SU-DHL-6 (cell line): Measurements from ENCODE around the gene NDUFC2.

ENCODE experiments used
- H2AFZ ChIP-seq: fragments of 200-600 bp; sonication (generic); 2 replicates; pipeline ENCODE4 v1.6.1; 2014; ENCODE audit warnings: low read depth, mild to moderate bottlenecking, moderate library complexity, mixed read lengths, antibody characterized with exemption, low read length; ENCODE audit not compliant: severe bottlenecking
- H3F3A ChIP-seq: fragments of 200-600 bp; shearing (Covaris generic); 2 replicates; pipeline ENCODE4 v1.6.0; 2016; ENCODE audit warnings: antibody characterized with exemption, mild to moderate bottlenecking; ENCODE audit not compliant: insufficient read depth
- H3K27ac ChIP-seq: fragments of 200-600 bp; sonication (generic); 2 replicates; pipeline ENCODE4 v1.5.1; 2016; ENCODE audit warnings: low read depth, mild to moderate bottlenecking, low read length, moderate library complexity, mixed read lengths
- H3K27me3 ChIP-seq: fragments of 200-600 bp; sonication (generic), shearing (Covaris generic); 2 replicates; pipeline ENCODE4 v1.6.0; 2014; ENCODE audit warnings: mild to moderate bottlenecking, low read length
- H3K36me3 ChIP-seq: fragments of 200-600 bp; sonication (generic); 2 replicates; pipeline ENCODE4 v1.6.1; 2014; ENCODE audit warnings: mild to moderate bottlenecking, low read length, mixed read lengths
- H3K4me2 ChIP-seq: fragments of 300-600, 200-600 bp; shearing (Covaris generic), sonication (generic); 2 replicates; pipeline ENCODE4 v1.6.0; 2014; ENCODE audit warnings: low read length, low read depth, mild to moderate bottlenecking; ENCODE audit not compliant: poor library complexity, severe bottlenecking
- H3K4me3 ChIP-seq: fragments of 200-600 bp; sonication (generic); 2 replicates; pipeline ENCODE4 v1.5.1; 2014; ENCODE audit warnings: antibody characterized with exemption, low read length, mild to moderate bottlenecking, mixed read lengths; ENCODE audit not compliant: insufficient read depth, poor library complexity, severe bottlenecking
- H3K79me2 ChIP-seq: fragments of 200-600 bp; sonication (generic); 2 replicates; pipeline ENCODE4 v1.6.1; 2014; ENCODE audit warnings: mild to moderate bottlenecking, low read length, moderate library complexity; ENCODE audit not compliant: insufficient read depth
- H3K9ac ChIP-seq: fragments of 200-600 bp; sonication (generic); 2 replicates; pipeline ENCODE4 v1.7.0; 2014; ENCODE audit warnings: mild to moderate bottlenecking, low read length
- H3K9me2 ChIP-seq: fragments of 200-600 bp; sonication (generic); replicated peaks from 2 replicates; pipeline ENCODE4 v1.6.1; 2014; ENCODE audit warnings: low read length; ENCODE audit not compliant: insufficient read depth
- H3K9me3 ChIP-seq: fragments of 200-600 bp; sonication (generic); 2 replicates; pipeline ENCODE4 v1.6.1; 2014; ENCODE audit warnings: low read length, mixed read lengths; ENCODE audit not compliant: insufficient read depth
- H4K20me1 ChIP-seq: fragments of 200-600 bp; sonication (generic); 2 replicates; pipeline ENCODE4 v1.6.1; 2014; ENCODE audit warnings: low read depth, mild to moderate bottlenecking, antibody characterized with exemption, low read length, moderate library complexity, mixed read lengths
- CTCF ChIP-seq: fragments of 200-600 bp; sonication (generic); IDR thresholded peaks from one replicate; pipeline ENCODE4 v1.5.1; 2017; ENCODE audit warnings: antibody characterized with exemption, mild to moderate bottlenecking, low read length, moderate library complexity; ENCODE audit not compliant: insufficient read depth, poor library complexity, severe bottlenecking
- EZH2phosphoT487 ChIP-seq: fragments of 200-600 bp; sonication (generic), shearing (Covaris generic); conservative IDR thresholded peaks from 2 replicates; pipeline ENCODE4 v1.6.1; 2018; ENCODE audit warnings: mild to moderate bottlenecking, antibody characterized with exemption, low read length, moderate library complexity, mixed read lengths

NDUFC2 gene

GRCh38 chr11:78079232-78080083, at the start of gene NDUFC2:
NDUFC2 (minus strand) TSS chr11:78079862; CDS start chr11:78079744, 118 bp downstream.
- peak within 1 kb of the TSS; percentile 92 for H2AFZ ChIP-seq
- peak within 1 kb of the TSS; percentile 78 for H3K4me2 ChIP-seq
- peaks cover 50% of the 10 kb centered on the region for H3K79me2 ChIP-seq
- H3K9me2 ChIP-seq, result no peaks in the 10 kb centered on the region
- no peak within 1 kb of the TSS for H3K27ac ChIP-seq
- H3K9ac ChIP-seq, result peak within 1 kb of the TSS; percentile 85
- TF ChIP-seq CTCF (no peak), EZH2phosphoT487 (no peak)
- peak within 1 kb of the TSS; percentile 78 for H3K4me3 ChIP-seq
- H3F3A ChIP-seq, result no peaks in the 10 kb centered on the region
- H4K20me1 ChIP-seq, result peaks cover 3% of the 10 kb centered on the region; the same call in 1 of the 2 replicates
- no peaks in the 10 kb centered on the region for H3K9me3 ChIP-seq
- no peaks in the 10 kb centered on the region for H3K36me3 ChIP-seq
- H3K27me3 ChIP-seq, result no peaks in the 10 kb centered on the region

GRCh38 chr11:78127403-78127802, 47.7 kb upstream of the NDUFC2 start:
- no peaks in the 10 kb centered on the region for H3K79me2 ChIP-seq

GRCh38 chr11:78112582-78113275, 33.1 kb upstream of the NDUFC2 start:
- Histone ChIP-seq H3K9ac (no peak overlapping the region), H3K9me2 (no peaks in the 10 kb centered on the region), H3K27me3 (no peaks in the 10 kb centered on the region), H3K27ac (no peak overlapping the region), H3K4me2 (no peak overlapping the region), H3K4me3 (no peak overlapping the region), H3K9me3 (no peaks in the 10 kb centered on the region), H4K20me1 (no peaks in the 10 kb centered on the region), H3F3A (no peaks in the 10 kb centered on the region), H3K79me2 (no peaks in the 10 kb centered on the region), H3K36me3 (peaks cover 9% of the 10 kb centered on the region; the same call in 1 of the 2 replicates), H2AFZ (no peak overlapping the region)
- TF ChIP-seq CTCF, result no peak
- TF ChIP-seq EZH2phosphoT487, result no peak

More at GRCh38 chr11:78127403-78127802, 47.7 kb upstream of the NDUFC2 start:
- H2AFZ ChIP-seq, result no peak overlapping the region
- H3K9me2 ChIP-seq, result no peaks in the 10 kb centered on the region
- no peak overlapping the region for H3K4me2 ChIP-seq
- no peaks in the 10 kb centered on the region for H4K20me1 ChIP-seq
- H3K27me3 ChIP-seq, result no peaks in the 10 kb centered on the region
- H3K9ac ChIP-seq, result no peak overlapping the region
- H3F3A ChIP-seq, result no peaks in the 10 kb centered on the region
- H3K4me3 ChIP-seq, result no peak overlapping the region
- no peak overlapping the region for H3K27ac ChIP-seq
- 0 out of 2 replicates have a peak, but pooled peaks cover 3% of the 10 kb centered on the region for H3K36me3 ChIP-seq
- TF ChIP-seq CTCF, result no peak
- no peak for TF ChIP-seq EZH2phosphoT487
- no peaks in the 10 kb centered on the region for H3K9me3 ChIP-seq
